Stimulated activated CD8-positive, alpha-beta memory T cell treated with anti-CD3 and anti-CD28 coated beads, Interleukin-4, amount 100 ng/mL, for 1 hour (primary cell): ENCODE measurements around the gene TAS2R4.
"Not testable (repeated sequence)": the region's sequence is repeated elsewhere in the genome, so short reads cannot be mapped to it uniquely, and the experiment has no call there.

Experiments used
- DNase-seq, 2 donors: peaks; one replicate each; pipeline ENCODE4 v3.0.0-alpha.2; 2020; ENCODE audit warnings: low read depth in 2 of 2, low spot score in 1 of 2

The TAS2R4 gene

DNA sequence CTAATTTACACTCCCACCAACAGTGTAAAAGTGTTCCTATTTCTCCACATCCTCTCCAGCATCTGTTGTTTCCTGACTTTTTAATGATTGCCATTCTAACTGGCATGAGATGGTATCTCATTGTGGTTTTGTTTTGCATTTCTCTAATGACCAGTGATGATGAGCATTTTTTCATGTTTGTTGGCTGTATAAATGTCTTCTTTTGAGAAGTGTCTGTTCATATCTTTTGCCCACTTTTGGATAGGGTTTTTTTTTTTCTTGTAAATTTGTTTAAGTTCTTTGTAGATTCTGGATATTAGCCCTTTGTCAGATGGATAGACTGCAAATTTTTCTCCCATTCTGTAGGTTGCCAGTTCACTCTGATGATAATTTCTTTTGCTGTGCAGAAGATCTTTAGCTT is 46.0 kb downstream of the TAS2R4 start:
- DNase-seq, result not testable (repeated sequence)
